Liver (tissue), 3 donors: ENCODE results near the gene SLC7A11.

Experiments
- GABPA ChIP-seq, 2 donors: IDR thresholded peaks in 1 of 2; conservative IDR thresholded peaks in 1 of 2; 2 replicates each; pipeline ENCODE4 v1.6.1; 2016; ENCODE audit warnings: antibody characterized with exemption in 2 of 2, mild to moderate bottlenecking in 1 of 2, moderate library complexity in 1 of 2
- TF ChIP-seq, protein P1 (sequence below): IDR thresholded peaks from 2 replicates; pipeline ENCODE4 v1.6.1; 2016; ENCODE audit warnings: antibody characterized with exemption
- TF ChIP-seq, protein P2 (sequence below): IDR thresholded peaks from 2 replicates; pipeline ENCODE4 v1.6.1; 2016; ENCODE audit warnings: antibody characterized with exemption, mild to moderate bottlenecking
- TF ChIP-seq, protein P3 (sequence below): fragments of 150-350 bp; IDR thresholded peaks from 2 replicates; pipeline ENCODE4 v1.5.1; 2017; ENCODE audit warnings: improper control_type of control experiment, low read depth, low read length; ENCODE audit not compliant: missing input control
- TF ChIP-seq, protein P4 (sequence below): IDR thresholded peaks from 2 replicates; pipeline ENCODE4 v1.6.1; 2016; ENCODE audit warnings: antibody characterized with exemption
- donor health status: healthy.
- donor health status: healthy.

DNA sequence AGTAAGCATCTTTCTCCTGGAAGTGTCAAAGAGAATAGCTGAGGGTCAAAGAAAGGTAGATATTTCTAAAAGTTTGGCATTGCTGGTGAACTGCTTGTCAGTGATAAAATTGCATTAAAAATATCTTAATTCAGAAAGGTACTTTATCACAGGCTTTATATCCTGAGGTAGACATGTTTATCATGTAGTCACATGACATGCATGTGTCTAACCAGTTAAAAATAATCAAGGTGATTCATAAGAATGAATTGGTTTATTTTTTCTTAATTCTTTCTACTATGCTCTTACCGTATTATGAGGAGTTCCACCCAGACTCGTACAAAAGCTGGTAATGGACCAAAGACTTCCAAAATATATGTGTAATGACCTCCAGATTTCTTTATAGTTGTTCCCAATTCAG is 6.1 kb downstream of the SLC7A11 start:
- TF ChIP-seq, protein P1, sequence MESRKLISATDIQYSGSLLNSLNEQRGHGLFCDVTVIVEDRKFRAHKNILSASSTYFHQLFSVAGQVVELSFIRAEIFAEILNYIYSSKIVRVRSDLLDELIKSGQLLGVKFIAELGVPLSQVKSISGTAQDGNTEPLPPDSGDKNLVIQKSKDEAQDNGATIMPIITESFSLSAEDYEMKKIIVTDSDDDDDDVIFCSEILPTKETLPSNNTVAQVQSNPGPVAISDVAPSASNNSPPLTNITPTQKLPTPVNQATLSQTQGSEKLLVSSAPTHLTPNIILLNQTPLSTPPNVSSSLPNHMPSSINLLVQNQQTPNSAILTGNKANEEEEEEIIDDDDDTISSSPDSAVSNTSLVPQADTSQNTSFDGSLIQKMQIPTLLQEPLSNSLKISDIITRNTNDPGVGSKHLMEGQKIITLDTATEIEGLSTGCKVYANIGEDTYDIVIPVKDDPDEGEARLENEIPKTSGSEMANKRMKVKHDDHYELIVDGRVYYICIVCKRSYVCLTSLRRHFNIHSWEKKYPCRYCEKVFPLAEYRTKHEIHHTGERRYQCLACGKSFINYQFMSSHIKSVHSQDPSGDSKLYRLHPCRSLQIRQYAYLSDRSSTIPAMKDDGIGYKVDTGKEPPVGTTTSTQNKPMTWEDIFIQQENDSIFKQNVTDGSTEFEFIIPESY: no peak
- TF ChIP-seq, protein P2, sequence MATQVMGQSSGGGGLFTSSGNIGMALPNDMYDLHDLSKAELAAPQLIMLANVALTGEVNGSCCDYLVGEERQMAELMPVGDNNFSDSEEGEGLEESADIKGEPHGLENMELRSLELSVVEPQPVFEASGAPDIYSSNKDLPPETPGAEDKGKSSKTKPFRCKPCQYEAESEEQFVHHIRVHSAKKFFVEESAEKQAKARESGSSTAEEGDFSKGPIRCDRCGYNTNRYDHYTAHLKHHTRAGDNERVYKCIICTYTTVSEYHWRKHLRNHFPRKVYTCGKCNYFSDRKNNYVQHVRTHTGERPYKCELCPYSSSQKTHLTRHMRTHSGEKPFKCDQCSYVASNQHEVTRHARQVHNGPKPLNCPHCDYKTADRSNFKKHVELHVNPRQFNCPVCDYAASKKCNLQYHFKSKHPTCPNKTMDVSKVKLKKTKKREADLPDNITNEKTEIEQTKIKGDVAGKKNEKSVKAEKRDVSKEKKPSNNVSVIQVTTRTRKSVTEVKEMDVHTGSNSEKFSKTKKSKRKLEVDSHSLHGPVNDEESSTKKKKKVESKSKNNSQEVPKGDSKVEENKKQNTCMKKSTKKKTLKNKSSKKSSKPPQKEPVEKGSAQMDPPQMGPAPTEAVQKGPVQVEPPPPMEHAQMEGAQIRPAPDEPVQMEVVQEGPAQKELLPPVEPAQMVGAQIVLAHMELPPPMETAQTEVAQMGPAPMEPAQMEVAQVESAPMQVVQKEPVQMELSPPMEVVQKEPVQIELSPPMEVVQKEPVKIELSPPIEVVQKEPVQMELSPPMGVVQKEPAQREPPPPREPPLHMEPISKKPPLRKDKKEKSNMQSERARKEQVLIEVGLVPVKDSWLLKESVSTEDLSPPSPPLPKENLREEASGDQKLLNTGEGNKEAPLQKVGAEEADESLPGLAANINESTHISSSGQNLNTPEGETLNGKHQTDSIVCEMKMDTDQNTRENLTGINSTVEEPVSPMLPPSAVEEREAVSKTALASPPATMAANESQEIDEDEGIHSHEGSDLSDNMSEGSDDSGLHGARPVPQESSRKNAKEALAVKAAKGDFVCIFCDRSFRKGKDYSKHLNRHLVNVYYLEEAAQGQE: no peak
- TF ChIP-seq, protein P3, sequence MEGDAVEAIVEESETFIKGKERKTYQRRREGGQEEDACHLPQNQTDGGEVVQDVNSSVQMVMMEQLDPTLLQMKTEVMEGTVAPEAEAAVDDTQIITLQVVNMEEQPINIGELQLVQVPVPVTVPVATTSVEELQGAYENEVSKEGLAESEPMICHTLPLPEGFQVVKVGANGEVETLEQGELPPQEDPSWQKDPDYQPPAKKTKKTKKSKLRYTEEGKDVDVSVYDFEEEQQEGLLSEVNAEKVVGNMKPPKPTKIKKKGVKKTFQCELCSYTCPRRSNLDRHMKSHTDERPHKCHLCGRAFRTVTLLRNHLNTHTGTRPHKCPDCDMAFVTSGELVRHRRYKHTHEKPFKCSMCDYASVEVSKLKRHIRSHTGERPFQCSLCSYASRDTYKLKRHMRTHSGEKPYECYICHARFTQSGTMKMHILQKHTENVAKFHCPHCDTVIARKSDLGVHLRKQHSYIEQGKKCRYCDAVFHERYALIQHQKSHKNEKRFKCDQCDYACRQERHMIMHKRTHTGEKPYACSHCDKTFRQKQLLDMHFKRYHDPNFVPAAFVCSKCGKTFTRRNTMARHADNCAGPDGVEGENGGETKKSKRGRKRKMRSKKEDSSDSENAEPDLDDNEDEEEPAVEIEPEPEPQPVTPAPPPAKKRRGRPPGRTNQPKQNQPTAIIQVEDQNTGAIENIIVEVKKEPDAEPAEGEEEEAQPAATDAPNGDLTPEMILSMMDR: no peak
- TF ChIP-seq, protein P4, sequence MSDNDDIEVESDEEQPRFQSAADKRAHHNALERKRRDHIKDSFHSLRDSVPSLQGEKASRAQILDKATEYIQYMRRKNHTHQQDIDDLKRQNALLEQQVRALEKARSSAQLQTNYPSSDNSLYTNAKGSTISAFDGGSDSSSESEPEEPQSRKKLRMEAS: no peak
- no peak for TF ChIP-seq GABPA (IDR thresholded peaks at IDR 0.05 in 1 of 2, conservative IDR thresholded peaks at IDR 0.05 in 1 of 2)
